NCI-H2107 treated with DMSO at 0.1 percent for 48 hours (cell line): ENCODE measurements around the gene MMP24OS.
"Not testable (repeated sequence)": the region's sequence is repeated elsewhere in the genome, so short reads cannot be mapped to it uniquely, and the experiment has no call there.

Experiments
- DNase-seq: peaks from one replicate; lab custom pipeline; 2025; ENCODE audit not compliant: unreplicated experiment; lab: John Stamatoyannopoulos, UW

MMP24OS gene

GRCh38 chr20:35277531-35278395 lies at the start of gene MMP24OS:
Gene MMP24OS, minus strand, starts transcription at chr20:35278122. Its CDS starts 193 bp downstream, at chr20:35277929.
- DNase-seq: peak; percentile 39

- no peak for DNase-seq
These were observed 49.4 kb upstream of the MMP24OS start for GRCh38 chr20:35327074-35327976.

- no peak for DNase-seq
These were observed 48.8 kb upstream of the MMP24OS start for GRCh38 chr20:35326740-35327073.

- no peak for DNase-seq
These were observed 48.3 kb upstream of the MMP24OS start for GRCh38 chr20:35326021-35326739.

- DNase-seq: no peak
These were observed 47.5 kb upstream of the MMP24OS start for GRCh38 chr20:35325401-35325800.

- no peak for DNase-seq
These were observed 42.6 kb upstream of the MMP24OS start for GRCh38 chr20:35320396-35321126.

DNA sequence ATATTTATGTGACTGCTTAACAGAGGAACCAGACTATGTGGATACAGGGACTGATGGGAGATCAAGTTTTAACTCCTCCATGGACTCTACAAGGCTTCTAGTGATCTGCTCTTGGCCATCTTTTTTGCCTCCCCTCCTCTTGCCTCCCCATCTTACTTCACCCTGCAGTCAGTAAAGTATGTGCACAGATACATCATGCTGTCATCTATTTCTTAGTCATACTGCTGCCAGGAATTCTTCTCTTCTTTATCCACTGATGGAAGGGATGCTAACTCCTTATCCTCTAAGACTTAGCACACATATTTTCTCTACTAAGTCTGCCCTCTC lies 41.9 kb upstream of the MMP24OS start:
- DNase-seq: no peak

DNA sequence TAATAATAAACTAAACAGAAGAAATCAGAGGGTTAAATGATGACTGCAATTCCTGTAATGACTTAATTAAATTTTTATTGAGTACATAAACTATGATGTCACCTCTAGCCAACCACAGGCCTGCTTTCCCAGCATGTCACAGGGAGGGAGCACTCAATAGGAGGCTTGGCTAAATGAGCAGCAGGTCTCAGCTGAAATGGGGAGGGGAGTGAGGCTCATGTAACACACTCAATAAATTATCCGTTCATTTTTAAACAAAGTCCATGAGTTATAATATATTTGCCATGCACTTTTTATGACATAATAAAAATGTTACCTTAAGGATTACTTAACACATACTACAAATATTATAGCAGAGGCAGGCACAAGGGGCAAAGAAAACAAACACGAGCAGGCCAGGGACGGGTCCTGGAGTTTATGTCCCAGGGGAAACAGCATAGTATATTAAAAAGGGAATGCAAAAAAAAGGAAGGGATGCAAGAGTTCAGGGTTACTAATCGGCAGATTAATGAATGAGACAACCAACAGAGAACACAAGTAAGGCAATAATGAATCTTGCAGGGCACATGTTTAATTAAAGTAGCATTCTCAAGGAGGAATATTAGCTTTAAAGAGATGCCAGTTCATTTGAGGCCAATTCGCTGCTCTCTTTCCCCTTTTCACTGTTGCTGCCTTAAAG lies 41.4 kb upstream of the MMP24OS start:
- no peak for DNase-seq

- no peak for DNase-seq
These were observed 40.7 kb upstream of the MMP24OS start for GRCh38 chr20:35318502-35319157.

DNA sequence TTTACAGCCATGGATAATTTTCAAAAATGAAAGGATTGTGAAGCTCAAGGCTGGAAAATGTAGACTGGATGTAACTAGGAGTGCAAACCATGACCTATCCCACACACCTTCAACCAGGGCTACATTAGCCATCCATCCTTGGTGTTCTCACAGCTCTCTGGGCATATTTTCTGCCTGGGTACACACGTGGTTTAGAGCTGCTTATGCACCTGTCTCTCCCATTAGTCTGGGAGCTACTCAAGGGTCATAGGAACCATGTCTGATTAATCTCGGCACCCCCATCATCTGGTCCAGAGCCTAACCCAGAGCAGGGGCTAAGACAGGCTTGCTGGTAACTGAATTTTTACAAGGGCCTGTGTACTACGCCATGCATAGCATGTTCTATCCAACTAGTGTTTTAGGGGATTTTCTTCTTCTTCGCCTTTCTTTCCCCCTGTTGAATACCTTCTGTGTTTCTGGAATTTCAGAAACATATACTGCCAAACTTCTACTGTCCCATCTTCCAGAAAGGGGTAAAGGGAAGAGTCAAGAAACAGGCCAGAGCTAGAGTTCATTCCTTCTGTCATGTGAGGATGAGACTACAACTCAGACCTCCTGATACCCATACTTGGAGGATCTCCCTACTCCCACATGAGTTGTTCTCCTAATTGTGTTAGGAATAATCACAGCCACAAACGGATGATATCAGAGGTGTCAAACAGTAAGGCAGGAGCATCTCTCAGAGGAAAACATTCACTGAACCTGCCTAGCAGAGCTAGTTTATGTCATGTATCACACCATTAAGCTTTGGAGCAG lies 39.7 kb upstream of the MMP24OS start:
- DNase-seq: no peak

- DNase-seq: no peak
These were observed 38.2 kb upstream of the MMP24OS start for GRCh38 chr20:35316086-35316485.

DNA sequence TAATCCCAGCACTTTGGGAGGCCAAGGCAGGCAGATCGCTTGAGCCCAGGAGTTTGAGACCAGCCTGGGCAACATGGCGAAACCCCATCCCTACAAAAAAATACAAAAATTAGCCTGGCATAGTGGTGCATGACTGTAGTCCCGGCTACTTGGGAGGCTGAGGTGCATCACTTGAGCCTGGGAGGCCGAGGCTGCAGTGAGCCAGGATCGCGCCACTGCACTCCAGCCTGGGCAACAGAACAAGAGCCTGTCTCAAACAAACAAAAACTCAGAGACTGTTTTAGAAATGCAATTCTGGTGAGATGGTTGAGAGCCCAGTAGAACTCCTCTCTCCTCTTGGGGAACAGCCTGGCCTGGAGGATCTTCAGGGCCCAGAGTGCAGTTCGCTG lies 37.7 kb upstream of the MMP24OS start:
- not testable (repeated sequence) for DNase-seq

GRCh38 chr20:35314816-35315631 lies 37.1 kb upstream of the MMP24OS start:
- DNase-seq: no peak

GRCh38 chr20:35312318-35312717 lies 34.4 kb upstream of the MMP24OS start:
- DNase-seq: no peak

GRCh38 chr20:35311822-35312221 lies 33.9 kb upstream of the MMP24OS start:
- DNase-seq: no peak

- DNase-seq: no peak
These were observed 33.5 kb upstream of the MMP24OS start for GRCh38 chr20:35311409-35311808.

GRCh38 chr20:35307666-35308653 lies 30.0 kb upstream of the MMP24OS start:
- no peak for DNase-seq
